ENCODE results near the gene TECR.
A peak's percentile ranks its signal among the peaks of the same experiment; 100 is the strongest.
"Not testable (repeated sequence)": the region's sequence is repeated elsewhere in the genome, so short reads cannot be mapped to it uniquely, and the experiment has no call there.

TECR gene

GRCh38 chr19:14562660-14563589 is 33.5 kb downstream of the TECR start:
- DNase-seq, result no peak

- DNase-seq, result no peak
These were observed 34.2 kb downstream of the TECR start for GRCh38 chr19:14563590-14563926.

- peak; percentile 59 for DNase-seq
These were observed 34.7 kb downstream of the TECR start for GRCh38 chr19:14563989-14564651.

- DNase-seq, result not testable (repeated sequence)
These were observed 35.4 kb downstream of the TECR start for GRCh38 chr19:14564652-14565297.

- DNase-seq, result no peak
These were observed 35.9 kb downstream of the TECR start for GRCh38 chr19:14565298-14565679.

GRCh38 chr19:14565765-14566711 is 36.6 kb downstream of the TECR start:
- DNase-seq, result no peak

GRCh38 chr19:14566712-14567077 is 37.3 kb downstream of the TECR start:
- DNase-seq, result no peak

- no peak for DNase-seq
These were observed 37.7 kb downstream of the TECR start for GRCh38 chr19:14567079-14567478.

GRCh38 chr19:14570864-14571527 is 41.6 kb downstream of the TECR start:
- no peak for DNase-seq

GRCh38 chr19:14571695-14572490 is 42.5 kb downstream of the TECR start, which contains the start of gene NDUFB7:
Gene NDUFB7, minus strand, starts transcription at chr19:14572066. Its CDS starts 66 bp downstream, at chr19:14572000.
- DNase-seq, result peak; percentile 94

GRCh38 chr19:14575428-14575980 is 46.1 kb downstream of the TECR start:
- DNase-seq, result no peak

- no peak for DNase-seq
These were observed 47.0 kb downstream of the TECR start for GRCh38 chr19:14576363-14576762.

GRCh38 chr19:14577264-14577663 is 47.9 kb downstream of the TECR start:
- DNase-seq, result no peak

GRCh38 chr19:14577885-14578427 is 48.6 kb downstream of the TECR start:
- no peak for DNase-seq

- DNase-seq, result no peak
These were observed 51.3 kb downstream of the TECR start for GRCh38 chr19:14580623-14581237.

GRCh38 chr19:14582894-14583340 is 53.5 kb downstream of the TECR start, which contains the start of gene CLEC17A:
Gene CLEC17A, plus strand, starts transcription at chr19:14583084. Its CDS starts 77 bp downstream, at chr19:14583161.
- DNase-seq, result no peak

- DNase-seq, result not testable (repeated sequence)
These were observed 55.0 kb downstream of the TECR start for GRCh38 chr19:14584372-14584771.

GRCh38 chr19:14585187-14585586 is 55.8 kb downstream of the TECR start:
- DNase-seq, result not testable (repeated sequence)

GRCh38 chr19:14589433-14589832 is 60.0 kb downstream of the TECR start:
- not testable (repeated sequence) for DNase-seq

GRCh38 chr19:14595558-14595957 is 66.2 kb downstream of the TECR start:
- DNase-seq, result no peak

All from CD4-positive, alpha-beta T cell treated with Interleukin-21 for 1 hour (primary cell).